IPS-18c (cell line): Measurements from ENCODE around the gene NHLRC2.

ENCODE experiments used
- H3K4me3 ChIP-seq: 2 replicates; pipeline ENCODE4 v1.7.0; 2013; ENCODE audit warnings: low read depth, mild to moderate bottlenecking, low read length, moderate library complexity; ENCODE audit not compliant: insufficient read depth
- H3K9me3 ChIP-seq: one replicate; pipeline ENCODE4 v1.6.1; 2013; ENCODE audit warnings: mild to moderate bottlenecking, low read length, moderate library complexity; ENCODE audit not compliant: control insufficient read depth, insufficient read depth

The NHLRC2 gene

DNA sequence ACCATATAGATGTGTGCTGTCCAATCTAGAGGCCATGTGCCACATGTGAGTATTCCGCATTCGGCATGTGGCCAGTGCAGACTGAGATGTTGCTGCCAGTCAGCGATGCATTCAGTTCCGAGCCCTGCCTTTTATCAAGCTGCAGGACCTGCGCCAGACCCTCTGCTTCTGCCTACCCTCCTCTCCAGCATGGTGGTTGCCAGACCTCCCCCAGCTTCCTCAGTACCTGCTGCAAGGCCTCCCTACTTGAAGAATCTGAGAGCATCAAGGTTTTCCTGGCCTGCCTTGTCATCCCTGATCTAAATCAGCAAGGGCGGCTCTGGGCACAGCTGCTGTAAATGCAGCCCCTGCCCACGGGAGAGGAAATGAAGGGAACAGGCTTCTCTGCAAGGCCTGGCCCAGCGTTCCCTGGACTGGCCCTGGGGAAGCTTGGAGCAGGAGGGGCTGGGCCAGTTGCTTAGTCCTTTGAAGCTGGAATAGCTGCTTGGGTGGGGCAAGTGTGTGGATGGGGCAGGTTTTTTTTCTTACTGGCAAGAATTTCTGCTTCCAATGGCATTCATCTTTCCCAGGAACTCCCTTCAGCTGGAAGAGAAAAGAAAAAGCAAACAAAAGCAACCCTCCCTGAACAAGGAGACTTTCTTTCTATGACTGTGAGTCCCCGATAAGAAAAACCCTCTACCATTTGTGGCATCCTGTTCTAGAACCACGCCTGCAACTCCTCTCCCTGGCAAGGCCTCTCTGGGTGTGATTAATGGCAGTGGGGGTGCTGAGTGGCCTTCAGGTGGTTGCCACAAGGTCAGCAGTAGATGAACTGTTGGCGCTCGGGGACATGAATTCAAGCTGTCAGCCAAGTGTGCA, 93.0 kb downstream of the NHLRC2 start:
- H3K4me3 ChIP-seq = no peak overlapping the region
- no peaks in the 10 kb centered on the region for H3K9me3 ChIP-seq

DNA sequence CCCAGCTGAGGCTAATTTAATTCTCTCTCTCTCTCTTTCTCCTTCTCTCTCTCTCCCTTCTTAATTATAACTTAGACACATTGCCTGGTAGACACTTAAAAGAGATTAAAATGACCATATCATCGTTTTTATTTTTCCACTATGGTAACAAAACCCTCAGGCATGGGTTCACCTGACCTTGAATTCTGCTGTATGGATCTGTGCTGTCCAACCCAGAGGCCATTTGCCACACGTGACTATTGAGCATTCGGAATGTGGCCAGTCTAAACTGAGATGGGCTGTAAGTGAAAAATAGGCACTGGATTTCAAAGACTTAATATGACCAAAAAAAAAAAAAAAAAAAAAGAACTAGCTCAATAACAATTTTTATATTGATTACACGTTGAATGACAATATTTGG, 93.6 kb downstream of the NHLRC2 start:
- no peak overlapping the region for H3K4me3 ChIP-seq
- no peaks in the 10 kb centered on the region for H3K9me3 ChIP-seq

DNA sequence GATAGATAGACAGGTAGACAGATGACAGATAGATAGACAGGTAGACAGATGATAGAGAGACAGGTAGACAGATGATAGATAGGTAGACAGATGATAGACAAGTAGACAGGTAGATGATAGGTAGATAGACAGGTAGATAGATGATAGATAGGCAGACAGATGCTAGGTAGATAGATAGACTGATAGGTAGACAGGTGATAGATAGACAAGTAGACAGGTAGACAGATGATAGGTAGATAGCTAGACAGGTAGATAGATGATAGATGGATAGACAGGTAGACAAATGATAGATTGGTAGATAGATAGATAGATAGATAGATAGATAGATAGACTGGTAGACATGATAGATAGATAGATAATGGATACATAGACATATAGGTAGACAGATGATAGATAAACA, 95.8 kb downstream of the NHLRC2 start:
- H3K9me3 ChIP-seq = no peaks in the 10 kb centered on the region
- H3K4me3 ChIP-seq = no peak overlapping the region

GRCh38 chr10:113953505-113954272, 99.2 kb downstream of the NHLRC2 start:
- Histone ChIP-seq H3K4me3 (no peak overlapping the region), H3K9me3 (no peaks in the 10 kb centered on the region)

DNA sequence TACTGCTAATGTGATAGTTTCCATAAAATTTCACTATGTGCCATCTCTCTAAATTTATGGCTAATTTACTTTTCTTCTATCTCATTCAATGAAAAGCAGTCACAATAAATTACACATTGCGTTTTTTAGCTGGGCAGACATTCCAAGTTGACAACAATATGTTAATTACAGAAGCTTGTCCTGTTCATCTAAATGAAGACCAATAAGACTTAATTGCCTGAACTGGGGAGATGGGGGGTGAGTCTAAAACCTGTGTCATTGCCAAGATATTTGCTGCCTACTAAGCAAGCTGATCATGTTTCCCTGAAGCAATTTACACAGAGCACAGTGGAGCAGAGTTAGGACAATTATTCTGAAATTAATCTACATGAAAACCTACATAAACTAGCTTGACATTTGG, 99.9 kb downstream of the NHLRC2 start:
- Histone ChIP-seq H3K4me3 (no peak overlapping the region), H3K9me3 (no peaks in the 10 kb centered on the region)

- H3K4me3 ChIP-seq = no peak overlapping the region
- no peaks in the 10 kb centered on the region for H3K9me3 ChIP-seq
Observed at GRCh38 chr10:113957013-113957412, 102.6 kb downstream of the NHLRC2 start.

DNA sequence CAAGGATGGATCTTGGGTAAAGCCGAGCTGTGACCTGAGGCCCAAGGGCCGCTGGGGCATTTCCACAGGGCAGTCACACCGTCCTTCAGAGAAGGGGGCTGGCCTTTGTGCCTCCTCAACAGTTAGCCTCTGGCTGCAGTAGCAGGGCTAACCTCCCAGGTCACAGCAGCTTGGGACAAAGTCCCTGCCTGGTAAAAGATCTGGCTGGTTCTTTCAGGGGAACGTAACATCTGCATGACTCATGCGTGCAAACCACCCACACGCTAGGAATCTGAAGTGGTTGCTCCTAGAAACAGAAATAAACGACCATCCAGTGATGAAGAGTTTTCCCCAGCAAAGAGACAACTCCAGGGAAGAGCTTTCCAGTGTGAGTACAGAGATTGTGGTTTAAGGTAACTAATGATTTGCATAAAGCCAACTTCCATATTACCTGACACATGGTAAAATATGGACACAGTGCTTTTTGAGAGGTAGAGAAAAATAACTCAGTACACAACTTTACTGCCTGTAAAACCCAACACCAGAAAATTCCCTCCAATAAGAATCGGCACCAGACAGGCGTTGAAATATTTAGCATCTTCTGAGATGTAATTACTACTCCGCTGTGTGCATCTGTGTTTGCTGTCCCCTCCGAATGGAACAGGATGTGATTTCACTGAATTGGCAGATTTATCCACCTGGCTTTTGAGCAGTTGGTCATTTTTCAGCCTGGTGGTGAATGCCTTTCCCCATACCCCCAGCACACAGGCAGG, 104.3 kb downstream of the NHLRC2 start:
- Histone ChIP-seq H3K4me3 (no peak overlapping the region), H3K9me3 (no peaks in the 10 kb centered on the region)

DNA sequence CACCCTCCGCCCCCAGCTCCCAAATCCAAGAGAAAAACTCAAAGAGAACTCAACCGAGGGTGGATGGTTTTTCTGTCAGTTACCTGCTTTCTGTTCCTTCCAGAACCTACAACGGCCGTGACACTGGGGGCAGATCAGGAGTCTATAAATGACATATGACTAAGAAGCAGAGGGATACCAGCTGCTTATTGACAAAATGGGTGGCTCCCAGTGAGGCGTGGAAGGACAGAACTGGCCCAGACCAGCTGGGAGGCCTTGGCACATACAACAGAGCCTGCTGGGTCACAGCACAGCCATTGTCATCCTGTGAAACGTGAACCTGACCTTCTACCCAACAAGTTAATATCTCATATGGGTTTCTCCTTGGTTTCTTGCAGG, 104.9 kb downstream of the NHLRC2 start:
- H3K4me3 ChIP-seq = no peak overlapping the region
- H3K9me3 ChIP-seq = no peaks in the 10 kb centered on the region

DNA sequence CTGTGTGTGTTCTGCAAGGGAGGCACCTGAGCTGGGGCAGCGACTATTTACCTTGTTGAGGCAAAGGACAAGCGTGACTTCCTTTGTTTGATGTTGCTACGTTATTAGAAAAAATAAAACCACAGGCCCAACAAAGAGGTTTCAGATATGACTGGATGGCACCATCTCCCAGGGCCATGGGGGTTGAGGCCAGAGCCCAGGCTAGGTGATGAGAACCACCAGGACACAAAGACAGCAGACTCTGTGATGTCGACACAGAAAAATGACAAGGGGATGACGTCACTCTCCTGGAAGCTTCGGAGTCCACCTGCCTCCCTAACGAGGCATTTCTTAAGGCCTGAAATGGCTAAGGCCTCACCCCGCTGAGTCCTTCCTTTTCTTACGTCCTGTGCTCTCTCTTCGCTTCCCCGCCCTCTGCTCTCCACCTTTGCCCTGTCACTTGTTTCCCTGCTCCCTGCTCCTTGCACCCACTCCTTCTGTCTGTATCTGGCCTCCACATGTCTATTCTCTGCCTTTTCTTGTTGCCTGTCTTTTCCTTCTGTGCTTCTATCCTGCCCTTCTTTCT, 106.2 kb downstream of the NHLRC2 start:
- Histone ChIP-seq H3K9me3 (no peaks in the 10 kb centered on the region), H3K4me3 (no peak overlapping the region)

DNA sequence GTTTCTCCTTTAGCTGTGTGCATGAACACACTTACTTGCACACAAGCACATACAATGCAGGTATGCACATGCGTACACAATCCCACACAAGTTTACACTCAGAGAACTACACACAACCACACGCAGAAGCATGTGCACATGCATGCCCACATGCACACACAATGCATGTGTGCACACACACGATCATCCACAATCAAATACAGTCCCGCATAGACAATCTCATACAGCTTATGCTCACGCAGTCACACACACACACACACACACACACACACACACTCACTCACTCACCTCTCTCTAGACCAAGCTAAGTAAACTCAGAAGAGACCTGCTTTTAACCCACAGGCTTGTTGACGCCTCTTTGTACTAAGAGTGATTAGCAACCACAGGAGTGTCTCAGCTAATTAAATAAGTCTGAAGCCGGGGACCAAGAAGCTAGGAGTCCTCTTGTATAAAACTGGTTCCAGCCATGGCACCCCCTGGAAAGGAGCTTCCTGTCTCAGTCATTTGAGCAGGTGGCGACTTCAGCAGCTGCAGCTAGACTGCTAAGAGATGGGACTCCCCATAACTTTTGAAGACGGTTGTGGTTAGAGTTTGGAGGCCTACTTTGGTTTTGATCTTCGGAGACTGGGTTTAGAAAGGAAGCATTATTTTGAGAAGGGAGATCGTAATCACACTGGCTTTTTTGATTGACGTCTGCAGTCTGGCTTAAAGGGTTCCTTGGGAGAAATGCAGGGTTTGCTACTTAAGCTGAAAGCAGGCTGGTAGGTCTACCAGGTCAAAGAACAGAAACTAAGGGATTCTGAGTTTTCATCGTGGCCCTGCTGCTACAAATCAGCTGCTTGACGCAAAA, 106.9 kb downstream of the NHLRC2 start:
- no peaks in the 10 kb centered on the region for H3K9me3 ChIP-seq
- H3K4me3 ChIP-seq = no peak overlapping the region

DNA sequence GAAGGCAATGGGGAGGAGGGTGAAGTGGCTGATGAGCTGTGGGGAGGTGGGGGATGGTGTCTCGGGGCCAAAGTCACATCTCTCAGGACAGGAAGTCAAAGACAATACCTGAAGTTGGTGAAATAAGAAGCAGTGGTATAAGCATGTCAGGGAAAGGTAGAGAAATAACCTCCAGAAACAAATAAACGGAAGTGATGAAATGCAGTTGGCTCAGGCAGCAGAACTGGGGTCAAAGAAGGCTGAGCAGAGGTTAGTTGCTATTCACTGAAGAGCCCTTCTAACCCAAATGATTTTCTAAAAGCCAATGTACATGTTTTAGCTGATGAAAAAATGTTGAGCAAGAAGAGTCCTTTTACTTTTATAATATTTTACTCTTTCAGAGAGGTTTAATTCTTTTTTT, 110.6 kb downstream of the NHLRC2 start:
- Histone ChIP-seq H3K4me3 (no peak overlapping the region), H3K9me3 (no peaks in the 10 kb centered on the region)

- Histone ChIP-seq H3K4me3 (no peak overlapping the region), H3K9me3 (no peaks in the 10 kb centered on the region)
Observed at GRCh38 chr10:113965683-113966082, 111.2 kb downstream of the NHLRC2 start.
